Tibial nerve (tissue), 4 donors: ENCODE data around the gene ARHGAP26.

Experiments
- CTCF ChIP-seq, 5 experiments: fragments of 200-600 bp in 3 of 5; fragments of 450-650 bp in 2 of 5; sonication (generic) in 3 of 5; IDR thresholded peaks; one replicate each; pipeline ENCODE4 v1.5.1; 2016 to 2019; ENCODE audit warnings: antibody characterized with exemption in 5 of 5, mild to moderate bottlenecking in 3 of 5, moderate library complexity in 2 of 5
- EP300 ChIP-seq, 2 donors: sonication (generic); formaldehyde crosslinking; IDR thresholded peaks; one replicate each; pipeline ENCODE4 v1.6.1; 2017; ENCODE audit warnings: antibody characterized with exemption in 2 of 2, mild to moderate bottlenecking in 1 of 2
- POLR2A ChIP-seq, 2 donors: fragments of 450-650 bp; IDR thresholded peaks; one replicate each; pipeline ENCODE4 v1.6.1; 2017; ENCODE audit warnings: antibody characterized with exemption in 2 of 2, mild to moderate bottlenecking in 2 of 2, moderate library complexity in 2 of 2

DNA sequence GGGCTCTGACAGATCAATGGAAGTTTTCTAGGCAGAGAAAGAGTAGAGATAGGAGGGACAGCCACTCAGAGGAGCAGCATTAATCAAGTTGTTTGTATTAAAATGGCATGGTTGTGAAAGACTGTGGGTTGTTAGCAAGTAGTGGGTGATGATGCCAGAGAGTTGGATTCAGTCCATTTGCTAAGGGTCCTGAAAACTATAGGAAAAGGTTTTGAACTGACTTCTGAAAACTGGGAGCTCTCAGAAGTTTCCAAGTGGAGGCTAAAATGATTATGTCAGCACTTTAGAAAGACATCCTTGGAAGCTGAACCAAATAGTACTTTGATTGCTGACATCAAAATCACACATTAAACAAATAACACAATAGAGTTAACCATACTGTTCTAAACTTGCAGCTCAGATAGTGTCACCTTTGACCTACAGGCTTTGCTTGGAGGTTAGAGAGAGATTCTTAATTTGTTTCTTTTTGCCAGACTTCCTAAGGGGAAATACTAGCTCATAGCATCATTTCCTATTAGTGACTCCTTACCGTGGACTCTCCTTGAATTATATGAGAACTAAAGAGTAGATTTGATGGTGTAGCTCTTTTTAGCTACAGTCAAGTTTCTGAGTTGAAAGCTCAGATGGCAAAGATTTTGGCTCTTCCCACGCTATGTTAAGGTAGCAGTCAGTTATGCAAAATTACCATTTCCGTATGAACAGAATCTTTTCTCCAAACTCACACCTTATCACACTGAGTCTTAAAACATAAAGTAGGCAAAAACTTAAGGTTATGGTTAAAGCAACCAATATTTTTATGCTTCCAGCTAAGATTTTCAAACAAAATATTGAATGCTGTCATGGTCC lies 356.2 kb downstream of the ARHGAP26 start:
- TF ChIP-seq CTCF (IDR thresholded peaks at IDR 0.05) (no peak), POLR2A (IDR thresholded peaks at IDR 0.05) (no peak), EP300 (IDR thresholded peaks at IDR 0.05) (no peak)
